Lower leg skin (tissue), 3 donors: Measurements from ENCODE around the gene TGFBRAP1.

ENCODE experiments used
- CTCF ChIP-seq, 3 donors: fragments of 450-650 bp; IDR thresholded peaks; one replicate each; pipeline ENCODE4 v1.5.1; 2016; ENCODE audit warnings: antibody characterized with exemption in 3 of 3, mild to moderate bottlenecking in 3 of 3, moderate library complexity in 2 of 3
- POLR2A ChIP-seq, 2 donors: fragments of 450-650 bp; IDR thresholded peaks; one replicate each; pipeline ENCODE4 v1.6.1; 2016 to 2017; ENCODE audit warnings: antibody characterized with exemption in 2 of 2, mild to moderate bottlenecking in 1 of 2, moderate library complexity in 1 of 2

GRCh38 chr2:105339414-105339813 is 9.9 kb upstream of the TGFBRAP1 start:
- TF ChIP-seq CTCF (IDR thresholded peaks at IDR 0.05) (no peak), POLR2A (IDR thresholded peaks at IDR 0.05) (no peak)
